GM23338 (cell line): ENCODE measurements around the gene ZC4H2. TPM values are rescaled to one million over a fixed set of nuclear protein-coding genes. Genes with fewer than 3 reads are reported as not detected.
A peak's percentile ranks its signal among the peaks of the same experiment; 100 is the strongest.

Source experiments
- ATAC-seq: fragments of 200-7000 bp; cut with Tn5 transposase; 3 replicates; pipeline ENCODE4 v1.9.1; 2020
- DNase-seq: peaks from one replicate; pipeline ENCODE4 v3.0.0-alpha.2; 2015; ENCODE audit warnings: low spot score
- H2AFZ ChIP-seq: fragments of 200-600 bp; sonication (generic); 2 replicates; pipeline ENCODE4 v1.8.0; 2016; ENCODE audit warnings: antibody characterized with exemption, mild to moderate bottlenecking, moderate library complexity
- H3F3A ChIP-seq: fragments of 200-600 bp; sonication (generic); replicated peaks from 2 replicates; pipeline ENCODE4 v1.8.0; 2017; ENCODE audit warnings: antibody characterized with exemption, mixed run types, low read depth
- H3K27ac ChIP-seq: fragments of 200-600 bp; sonication (generic); 2 replicates; pipeline ENCODE4 v1.6.1; 2016; ENCODE audit warnings: low read depth
- H3K27me3 ChIP-seq: fragments of 200-600 bp; sonication (generic); 2 replicates; pipeline ENCODE4 v1.8.0; 2016; ENCODE audit warnings: mild to moderate bottlenecking, mixed run types, moderate library complexity; ENCODE audit not compliant: insufficient read depth
- H3K36me3 ChIP-seq: fragments of 200-600 bp; sonication (generic); 2 replicates; pipeline ENCODE4 v1.8.0; 2016; ENCODE audit warnings: mild to moderate bottlenecking; ENCODE audit not compliant: insufficient read depth
- H3K4me1 ChIP-seq: fragments of 200-600 bp; sonication (generic); 2 replicates; pipeline ENCODE4 v1.8.0; 2016; ENCODE audit warnings: mild to moderate bottlenecking, moderate library complexity; ENCODE audit not compliant: insufficient read depth
- H3K4me2 ChIP-seq: fragments of 200-600 bp; sonication (generic); 2 replicates; pipeline ENCODE4 v1.7.1; 2017; ENCODE audit warnings: mixed run types
- H3K4me3 ChIP-seq: fragments of 200-600 bp; sonication (generic); 2 replicates; pipeline ENCODE4 v1.6.1; 2016; ENCODE audit warnings: mixed run types
- H3K79me2 ChIP-seq: fragments of 200-600 bp; sonication (generic); replicated peaks from 2 replicates; pipeline ENCODE4 v1.8.0; 2017; ENCODE audit warnings: mild to moderate bottlenecking; ENCODE audit not compliant: insufficient read depth
- H3K9me2 ChIP-seq: fragments of 200-600 bp; sonication (generic); 2 replicates; pipeline ENCODE4 v1.8.0; 2017; ENCODE audit not compliant: insufficient read depth
- H4K20me1 ChIP-seq: fragments of 200-600 bp; sonication (generic); replicated peaks from 2 replicates; pipeline ENCODE4 v1.8.0; 2017; ENCODE audit warnings: mild to moderate bottlenecking; ENCODE audit not compliant: insufficient read depth
- H3K27ac Mint-ChIP-seq: 2 replicates; pipeline ENCODE4 v1.8.0; 2020; ENCODE audit warnings: inconsistent platforms, mild to moderate bottlenecking, moderate library complexity, mixed read lengths
- H3K27me3 Mint-ChIP-seq: 3 replicates; pipeline ENCODE4 v1.8.0; 2022; ENCODE audit warnings: low read depth, mild to moderate bottlenecking, moderate library complexity, mixed read lengths, inconsistent platforms; ENCODE audit not compliant: insufficient read depth, poor library complexity
- H3K36me3 Mint-ChIP-seq: 3 replicates; pipeline ENCODE4 v1.8.0; 2021; ENCODE audit warnings: low read depth, mild to moderate bottlenecking, inconsistent platforms, moderate library complexity, mixed read lengths
- H3K4me1 Mint-ChIP-seq: 3 replicates; pipeline ENCODE4 v1.8.0; 2020; ENCODE audit warnings: mild to moderate bottlenecking, inconsistent platforms, mixed read lengths
- H3K4me3 Mint-ChIP-seq: 3 replicates; pipeline ENCODE4 v1.8.0; 2021; ENCODE audit warnings: moderate library complexity, mild to moderate bottlenecking, inconsistent platforms, mixed read lengths
- H3K9me3 Mint-ChIP-seq: 3 replicates; pipeline ENCODE4 v1.8.0; 2020; ENCODE audit warnings: moderate library complexity, mild to moderate bottlenecking, inconsistent platforms, mixed read lengths
- CREB1 ChIP-seq: fragments of 250-450 bp; sonication (Bioruptor Pico); IDR thresholded peaks from 2 replicates; pipeline ENCODE4 v1.5.0; 2020; ENCODE audit warnings: low read depth, mild to moderate bottlenecking, moderate library complexity
- ETS1 ChIP-seq: IDR thresholded peaks from 2 replicates; pipeline ENCODE4 v1.6.1; 2016; ENCODE audit warnings: antibody characterized with exemption
- EZH2 ChIP-seq: fragments of 200-600 bp; sonication (generic); IDR thresholded peaks from one replicate; pipeline ENCODE4 v1.8.0; 2017; ENCODE audit warnings: antibody characterized with exemption, mild to moderate bottlenecking, low read depth; ENCODE audit not compliant: unreplicated experiment
- EZH2phosphoT487 ChIP-seq: fragments of 200-600 bp; sonication (generic); IDR thresholded peaks from one replicate; pipeline ENCODE4 v1.8.1; 2018; ENCODE audit warnings: antibody characterized with exemption; ENCODE audit not compliant: unreplicated experiment
- JUNB ChIP-seq: IDR thresholded peaks from one replicate; pipeline ENCODE4 v1.6.1; 2016; ENCODE audit warnings: antibody characterized with exemption; ENCODE audit not compliant: unreplicated experiment
- NANOG ChIP-seq: IDR thresholded peaks from 2 replicates; pipeline ENCODE4 v1.6.1; 2016; ENCODE audit warnings: antibody characterized with exemption, borderline replicate concordance
- POLR2AphosphoS5 ChIP-seq: IDR thresholded peaks from 2 replicates; pipeline ENCODE4 v1.6.1; 2016; ENCODE audit warnings: antibody characterized with exemption, low read depth
- STAT1 ChIP-seq: IDR thresholded peaks from one replicate; pipeline ENCODE4 v1.6.1; 2016; ENCODE audit warnings: antibody characterized with exemption; ENCODE audit not compliant: unreplicated experiment
- ZNF114 ChIP-seq: fragments of 250-450 bp; sonication (Bioruptor Pico); IDR thresholded peaks from 2 replicates; pipeline ENCODE4 v1.5.0; 2020; ENCODE audit warnings: mild to moderate bottlenecking, moderate library complexity
- ZNF331 ChIP-seq: fragments of 250-450 bp; sonication (Bioruptor Pico); IDR thresholded peaks from 2 replicates; pipeline ENCODE4 v1.5.0; 2020; ENCODE audit warnings: low read depth, mild to moderate bottlenecking, moderate library complexity
- polyA plus RNA-seq: library from polyadenylated mRNA; unstranded; fragments of >200 nt; fragmentation: Nextera tagmentation; extraction: Ambion mirVana; gene quantifications from 2 replicates; pipeline ENCODE4 v1.2.1, GENCODE V29; 2016
- total RNA-seq: library from RNA; depleted of rRNA; stranded (reverse); fragments of >200 nt; shearing (Covaris generic); gene quantifications from 2 replicates; pipeline ENCODE4 v1.2.3, GENCODE V29; 2014
- TF ChIP-seq, protein P1 (sequence below), 2 experiments: fragments of 200-600 bp in 1 of 2; sonication (generic) in 1 of 2; conservative IDR thresholded peaks; 2 replicates each; pipeline versions ENCODE4 v1.5.1 to v1.6.1; 2016 to 2017; ENCODE audit warnings: antibody characterized with exemption in 2 of 2, low read depth in 2 of 2, mild to moderate bottlenecking in 2 of 2, moderate library complexity in 1 of 2

ZC4H2 gene
- total and polyA plus RNA-seq, 2 experiments from 2014 or later = 17.4 to 28.3 TPM

DNA sequence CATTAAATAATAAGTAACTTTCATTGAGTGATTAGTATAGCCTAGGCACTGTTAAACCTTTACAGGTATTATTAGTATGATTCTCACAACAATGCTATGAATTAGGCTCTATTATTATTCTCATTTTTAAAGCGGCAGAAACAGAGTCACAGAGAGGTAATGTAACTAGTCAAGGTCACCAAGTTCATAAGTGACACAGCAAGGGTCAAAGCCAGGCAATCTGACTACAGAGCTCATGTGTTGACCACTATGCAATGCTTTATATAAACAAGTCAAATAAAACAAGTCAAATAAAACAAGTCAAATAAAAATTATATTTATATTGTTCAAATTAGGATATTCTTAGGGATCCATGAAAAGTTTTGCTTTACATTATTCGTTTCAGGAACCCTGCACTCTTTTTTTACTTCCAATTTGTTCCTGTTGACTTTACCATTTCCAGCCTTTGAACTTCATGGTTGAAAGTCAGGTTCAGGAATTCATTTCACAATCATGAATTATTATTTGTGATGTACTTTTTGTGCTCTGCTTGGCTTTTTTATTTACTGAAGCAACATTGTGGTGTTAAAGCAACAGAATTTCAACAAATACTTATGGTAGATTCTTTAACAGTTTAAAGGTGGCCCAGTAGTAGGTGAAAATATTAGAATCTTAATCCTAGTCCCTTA is 18.0 kb upstream of the ZC4H2 start:
- Histone ChIP-seq H3K4me1 (no peaks in the 10 kb centered on the region), H2AFZ (no peak overlapping the region), H3K4me3 (no peak overlapping the region), H3K27ac (no peak overlapping the region), H3K27me3 (no peaks in the 10 kb centered on the region), H4K20me1 (no peaks in the 10 kb centered on the region), H3K36me3 (no peaks in the 10 kb centered on the region), H3K4me2 (no peak overlapping the region), H3K9me2 (no peaks in the 10 kb centered on the region), H3F3A (no peaks in the 10 kb centered on the region), H3K79me2 (no peaks in the 10 kb centered on the region)
- H3K4me3 Mint-ChIP-seq = no peak overlapping the region
- H3K9me3 Mint-ChIP-seq = no peaks in the 10 kb centered on the region
- no peak overlapping the region for H3K27ac Mint-ChIP-seq
- ATAC-seq (no peak), DNase-seq (no peak)
- TF ChIP-seq POLR2AphosphoS5 (no peak), ETS1 (no peak), EZH2 (no peak)
- H3K27me3 Mint-ChIP-seq = no peaks in the 10 kb centered on the region
- H3K36me3 Mint-ChIP-seq = no peaks in the 10 kb centered on the region
- no peaks in the 10 kb centered on the region for H3K4me1 Mint-ChIP-seq

- Histone ChIP-seq H3K27ac (no peak overlapping the region), H3K4me3 (no peak overlapping the region), H3K79me2 (peaks cover 24% of the 10 kb centered on the region), H3K4me1 (no peaks in the 10 kb centered on the region), H3K4me2 (no peak overlapping the region), H4K20me1 (no peaks in the 10 kb centered on the region), H3K9me2 (no peaks in the 10 kb centered on the region), H3K27me3 (no peaks in the 10 kb centered on the region), H2AFZ (no peak overlapping the region), H3K36me3 (no peaks in the 10 kb centered on the region), H3F3A (no peaks in the 10 kb centered on the region)
- peaks cover 11% of the 10 kb centered on the region; the same call in 2 of the 3 replicates for H3K9me3 Mint-ChIP-seq
- H3K27me3 Mint-ChIP-seq = peaks cover 2% of the 10 kb centered on the region
- DNase-seq (no peak), ATAC-seq (no peak)
- H3K36me3 Mint-ChIP-seq = peaks cover 13% of the 10 kb centered on the region
- no peak overlapping the region for H3K27ac Mint-ChIP-seq
- H3K4me1 Mint-ChIP-seq = peaks cover 16% of the 10 kb centered on the region; the same call in 2 of the 3 replicates
- TF ChIP-seq ZNF114 (CRISPR knock-in tag) (no peak), ZNF331 (CRISPR knock-in tag) (no peak), EZH2phosphoT487 (no peak)
- no peak overlapping the region for H3K4me3 Mint-ChIP-seq
Measured at GRCh38 chrX:64977830-64978229, 1.6 kb upstream of the ZC4H2 start.

DNA sequence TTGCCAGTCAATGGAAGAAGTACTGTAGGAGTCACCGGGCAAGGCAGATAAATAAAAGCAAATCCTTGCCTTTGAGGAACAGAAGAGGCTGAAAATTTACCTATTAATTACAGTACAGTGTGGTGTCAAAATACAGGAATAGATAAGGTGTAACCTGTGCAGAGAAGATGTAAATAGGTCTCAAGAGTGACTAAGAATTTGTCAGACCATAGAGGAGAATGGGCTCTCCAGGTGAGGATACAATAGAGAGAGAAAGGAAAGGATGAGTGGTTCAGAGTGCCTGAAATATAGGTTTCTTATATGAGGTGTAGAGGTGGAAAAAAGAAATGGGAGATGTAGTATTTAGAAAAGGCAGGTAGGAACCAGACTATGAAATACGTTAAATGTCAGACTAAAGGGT is 801 bp upstream of the ZC4H2 start:
- H3K9me2 ChIP-seq = no peaks in the 10 kb centered on the region
- H3K4me2 ChIP-seq = peak overlapping the region; percentile 79
- H3K4me3 ChIP-seq = peak overlapping the region; percentile 89
- no peaks in the 10 kb centered on the region for H3K36me3 ChIP-seq
- no peak overlapping the region for H3K27ac ChIP-seq
- H4K20me1 ChIP-seq = no peaks in the 10 kb centered on the region
- DNase-seq (no peak), ATAC-seq (no peak)
- H2AFZ ChIP-seq = peak overlapping the region; percentile 88; the same call in 1 of the 2 replicates
- H3K79me2 ChIP-seq = peaks cover 32% of the 10 kb centered on the region
- no peaks in the 10 kb centered on the region for H3F3A ChIP-seq
- H3K27me3 Mint-ChIP-seq = peaks cover 2% of the 10 kb centered on the region
- H3K4me1 ChIP-seq = no peaks in the 10 kb centered on the region
- H3K9me3 Mint-ChIP-seq = peaks cover 17% of the 10 kb centered on the region
- peaks cover 21% of the 10 kb centered on the region for H3K36me3 Mint-ChIP-seq
- TF ChIP-seq EZH2 (no peak), EZH2phosphoT487 (no peak), CREB1 (CRISPR knock-in tag) (no peak), JUNB (no peak), STAT1 (no peak), POLR2AphosphoS5 (no peak), ZNF331 (CRISPR knock-in tag) (no peak), NANOG (no peak), ETS1 (no peak)
- TF ChIP-seq, protein P1, sequence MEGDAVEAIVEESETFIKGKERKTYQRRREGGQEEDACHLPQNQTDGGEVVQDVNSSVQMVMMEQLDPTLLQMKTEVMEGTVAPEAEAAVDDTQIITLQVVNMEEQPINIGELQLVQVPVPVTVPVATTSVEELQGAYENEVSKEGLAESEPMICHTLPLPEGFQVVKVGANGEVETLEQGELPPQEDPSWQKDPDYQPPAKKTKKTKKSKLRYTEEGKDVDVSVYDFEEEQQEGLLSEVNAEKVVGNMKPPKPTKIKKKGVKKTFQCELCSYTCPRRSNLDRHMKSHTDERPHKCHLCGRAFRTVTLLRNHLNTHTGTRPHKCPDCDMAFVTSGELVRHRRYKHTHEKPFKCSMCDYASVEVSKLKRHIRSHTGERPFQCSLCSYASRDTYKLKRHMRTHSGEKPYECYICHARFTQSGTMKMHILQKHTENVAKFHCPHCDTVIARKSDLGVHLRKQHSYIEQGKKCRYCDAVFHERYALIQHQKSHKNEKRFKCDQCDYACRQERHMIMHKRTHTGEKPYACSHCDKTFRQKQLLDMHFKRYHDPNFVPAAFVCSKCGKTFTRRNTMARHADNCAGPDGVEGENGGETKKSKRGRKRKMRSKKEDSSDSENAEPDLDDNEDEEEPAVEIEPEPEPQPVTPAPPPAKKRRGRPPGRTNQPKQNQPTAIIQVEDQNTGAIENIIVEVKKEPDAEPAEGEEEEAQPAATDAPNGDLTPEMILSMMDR (conservative IDR thresholded peaks at IDR 0.05; ENCODE audit: low read depth in 2 of 2) = no peak
- H3K4me1 Mint-ChIP-seq = peaks cover 8% of the 10 kb centered on the region; the same call in 2 of the 3 replicates
- no peak overlapping the region for H3K27ac Mint-ChIP-seq
- H3K4me3 Mint-ChIP-seq = peak overlapping the region; percentile 96
- H3K27me3 ChIP-seq = no peaks in the 10 kb centered on the region
